Breast epithelium (tissue), 4 donors: Measurements from ENCODE around the gene TMEM232. TPM values are rescaled to one million over a fixed set of nuclear protein-coding genes. Genes with fewer than 3 reads are reported as not detected.

Source experiments
- DNase-seq, 2 donors: peaks; one replicate each; pipeline ENCODE4 v3.0.0-alpha.2; 2019; ENCODE audit warnings: low spot score in 2 of 2
- H3K27ac ChIP-seq, 2 donors: fragments of 200-600 bp; sonication (generic) in 1 of 2; one replicate each; pipeline ENCODE4 v1.5.1; 2016 to 2019; ENCODE audit warnings: mild to moderate bottlenecking in 1 of 2
- H3K27me3 ChIP-seq, 2 donors: fragments of 200-600 bp; sonication (generic) in 1 of 2; one replicate each; pipeline versions ENCODE4 v1.5.1 to v1.6.0; 2017 to 2019; ENCODE audit warnings: control low read depth in 1 of 2, mild to moderate bottlenecking in 1 of 2
- H3K36me3 ChIP-seq: fragments of 200-600 bp; one replicate; pipeline ENCODE4 v1.5.1; 2019
- H3K4me1 ChIP-seq, 2 donors: fragments of 200-600 bp; sonication (generic); one replicate each; pipeline ENCODE4 v1.5.1; 2016 to 2019; ENCODE audit warnings: control low read depth in 1 of 2
- H3K4me3 ChIP-seq, 3 donors: fragments of 200-600 bp; sonication (generic); 1 replicate in 2 of 3; 2 replicates in 1 of 3; pipeline ENCODE4 v1.5.1; 2016 to 2019; ENCODE audit warnings: mild to moderate bottlenecking in 3 of 3, moderate library complexity in 2 of 3
- H3K9me3 ChIP-seq, 2 donors: fragments of 200-600 bp; sonication (generic) in 1 of 2; one replicate each; pipeline ENCODE4 v1.5.1; 2016 to 2019; ENCODE audit warnings: control low read depth in 1 of 2
- POLR2A ChIP-seq: fragments of 450-650 bp; IDR thresholded peaks from one replicate; pipeline ENCODE4 v1.6.1; 2016; ENCODE audit warnings: antibody characterized with exemption, mild to moderate bottlenecking, moderate library complexity
- POLR2AphosphoS5 ChIP-seq, 3 donors: sonication (generic); formaldehyde crosslinking; IDR thresholded peaks; one replicate each; pipeline ENCODE4 v1.6.1; 2017; ENCODE audit warnings: antibody characterized with exemption in 3 of 3
- intact Hi-C: fragments of 100-400 bp; cut with DNase I; formaldehyde crosslinking; loops from one replicate; pipeline ENCODE4 v1.15.1; 2023; ENCODE audit warnings: low total_unique reads
- total RNA-seq, 3 donors: library from RNA; depleted of rRNA; stranded (reverse); fragments of >200 nt; gene quantifications; one replicate each; pipeline ENCODE4 v1.1.0, GENCODE V29; 2016
- TF ChIP-seq, protein P1 (sequence below), 3 donors: fragments of 450-650 bp; IDR thresholded peaks; one replicate each; pipeline ENCODE4 v1.5.1; 2016 to 2017; ENCODE audit warnings: antibody characterized with exemption in 3 of 3, mild to moderate bottlenecking in 3 of 3, moderate library complexity in 3 of 3

The TMEM232 gene
- total RNA-seq, 3 donors from 2014 or later, result 2.0 to 6.4 (median 4.6) TPM

DNA sequence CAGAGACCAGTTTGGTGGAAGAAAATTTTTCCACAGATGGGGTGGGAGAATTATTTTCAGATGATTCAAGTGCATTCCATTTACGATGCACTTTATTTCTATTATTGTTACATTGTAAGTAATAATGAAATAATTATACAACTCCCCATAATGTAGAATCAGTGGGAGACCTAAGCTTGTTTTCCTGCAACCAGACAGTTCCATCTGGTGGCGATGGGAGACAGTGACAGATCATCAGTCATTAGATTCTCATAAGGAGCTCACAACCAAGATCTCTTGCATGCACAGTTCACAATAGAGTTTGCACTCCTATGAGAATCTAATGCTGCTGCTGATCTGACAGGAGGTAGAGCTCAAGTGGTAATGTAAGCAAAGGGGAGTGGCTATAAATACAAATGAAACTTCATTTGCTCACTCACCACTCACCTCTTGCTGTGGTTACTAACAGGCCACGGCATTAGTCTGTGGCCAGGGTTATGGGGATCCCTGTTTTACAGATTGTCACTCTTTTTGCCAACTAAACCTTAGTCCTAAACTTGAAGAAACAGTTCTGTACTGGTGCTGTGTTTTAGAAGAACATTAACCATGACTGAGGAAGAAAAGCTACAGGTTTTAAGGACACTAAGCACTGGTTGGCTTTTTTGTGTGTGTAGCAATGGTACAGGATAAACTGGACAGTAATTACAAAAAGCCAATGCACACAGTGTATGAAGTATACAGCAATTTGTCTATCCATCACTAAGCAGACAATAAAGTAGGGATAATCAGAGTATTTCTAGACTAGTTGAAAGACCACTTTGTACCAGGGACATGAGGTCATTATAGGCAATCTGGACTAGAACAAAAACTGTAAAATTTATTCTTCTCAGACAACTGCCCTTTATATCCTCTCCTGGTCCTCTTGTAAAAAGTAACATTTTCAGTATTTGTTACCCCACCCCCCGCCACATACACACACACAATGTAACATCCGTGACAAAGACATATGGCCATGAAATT lies 9.9 kb downstream of the TMEM232 start:
- Histone ChIP-seq H3K36me3 (no peaks in the 10 kb centered on the region), H3K27me3 (no peaks in the 10 kb centered on the region), H3K4me1 (no peaks in the 10 kb centered on the region), H3K9me3 (no peaks in the 10 kb centered on the region), H3K27ac (no peak overlapping the region), H3K4me3 (no peak overlapping the region)
- TF ChIP-seq POLR2AphosphoS5 (IDR thresholded peaks at IDR 0.05) (no peak), POLR2A (no peak)
- TF ChIP-seq, protein P1, sequence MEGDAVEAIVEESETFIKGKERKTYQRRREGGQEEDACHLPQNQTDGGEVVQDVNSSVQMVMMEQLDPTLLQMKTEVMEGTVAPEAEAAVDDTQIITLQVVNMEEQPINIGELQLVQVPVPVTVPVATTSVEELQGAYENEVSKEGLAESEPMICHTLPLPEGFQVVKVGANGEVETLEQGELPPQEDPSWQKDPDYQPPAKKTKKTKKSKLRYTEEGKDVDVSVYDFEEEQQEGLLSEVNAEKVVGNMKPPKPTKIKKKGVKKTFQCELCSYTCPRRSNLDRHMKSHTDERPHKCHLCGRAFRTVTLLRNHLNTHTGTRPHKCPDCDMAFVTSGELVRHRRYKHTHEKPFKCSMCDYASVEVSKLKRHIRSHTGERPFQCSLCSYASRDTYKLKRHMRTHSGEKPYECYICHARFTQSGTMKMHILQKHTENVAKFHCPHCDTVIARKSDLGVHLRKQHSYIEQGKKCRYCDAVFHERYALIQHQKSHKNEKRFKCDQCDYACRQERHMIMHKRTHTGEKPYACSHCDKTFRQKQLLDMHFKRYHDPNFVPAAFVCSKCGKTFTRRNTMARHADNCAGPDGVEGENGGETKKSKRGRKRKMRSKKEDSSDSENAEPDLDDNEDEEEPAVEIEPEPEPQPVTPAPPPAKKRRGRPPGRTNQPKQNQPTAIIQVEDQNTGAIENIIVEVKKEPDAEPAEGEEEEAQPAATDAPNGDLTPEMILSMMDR (IDR thresholded peaks at IDR 0.05), result no peak
- no peak for DNase-seq
- intact Hi-C loops, result no loop called here

DNA sequence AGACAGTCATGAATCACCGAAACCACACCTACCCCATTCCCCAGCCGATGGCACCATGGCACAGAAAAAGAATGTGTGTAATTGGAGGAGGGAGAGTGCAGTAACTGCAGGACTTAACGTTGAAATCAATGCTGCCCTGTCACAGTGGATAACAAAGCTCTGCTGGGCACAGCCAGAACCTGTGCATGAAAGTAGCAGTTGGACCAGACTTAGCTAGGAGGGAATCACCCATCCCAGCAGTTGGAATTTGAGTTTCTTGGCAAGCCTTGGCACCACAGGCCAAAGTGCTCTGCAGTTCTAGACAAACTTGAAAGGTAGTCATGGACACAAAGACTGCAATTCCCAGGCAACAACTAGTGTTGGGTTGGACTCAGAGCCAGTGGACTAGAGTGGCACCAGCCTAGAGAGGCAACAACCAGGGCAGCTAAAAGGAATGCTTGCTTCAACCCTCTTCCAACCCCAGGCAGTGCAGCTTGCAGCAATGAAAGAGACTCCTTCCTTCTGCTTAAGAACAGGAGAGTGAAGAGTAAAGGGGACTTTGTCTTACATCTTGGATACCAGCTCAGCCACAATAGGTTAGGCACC lies 19.1 kb downstream of the TMEM232 start:
- no peaks in the 10 kb centered on the region for H3K4me1 ChIP-seq
- H3K27me3 ChIP-seq, result no peaks in the 10 kb centered on the region
- TF ChIP-seq POLR2A (no peak), POLR2AphosphoS5 (IDR thresholded peaks at IDR 0.05) (no peak)
- TF ChIP-seq, protein P1 (IDR thresholded peaks at IDR 0.05), result no peak
- intact Hi-C loops, result no loop called here
- H3K36me3 ChIP-seq, result no peaks in the 10 kb centered on the region
- H3K27ac ChIP-seq, result no peak overlapping the region
- H3K9me3 ChIP-seq, result no peaks in the 10 kb centered on the region
- no peak for DNase-seq
- H3K4me3 ChIP-seq, result no peak overlapping the region

DNA sequence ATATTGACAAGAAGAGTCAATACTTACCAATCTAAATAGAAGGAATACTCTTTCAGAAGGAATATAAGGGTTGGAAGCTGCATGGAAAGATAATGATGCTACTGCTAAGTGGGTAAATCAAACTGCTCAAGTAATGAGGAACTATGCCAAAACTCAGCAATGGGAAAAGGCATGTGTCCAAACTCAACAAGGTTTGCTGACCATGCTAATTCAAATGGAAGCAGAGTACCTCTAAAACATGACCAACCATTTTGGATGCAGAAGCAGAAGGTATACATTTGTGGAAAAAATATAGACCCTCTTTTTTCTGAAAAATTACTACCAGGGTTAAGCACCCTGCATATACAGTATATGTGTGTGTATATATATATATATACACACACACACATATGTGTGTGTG lies 21.1 kb downstream of the TMEM232 start:
- Histone ChIP-seq H3K4me1 (no peaks in the 10 kb centered on the region), H3K9me3 (no peaks in the 10 kb centered on the region), H3K27me3 (no peaks in the 10 kb centered on the region), H3K4me3 (no peak overlapping the region), H3K27ac (no peak overlapping the region), H3K36me3 (no peaks in the 10 kb centered on the region)
- intact Hi-C loops, result no loop called here
- no peak for DNase-seq
- TF ChIP-seq POLR2AphosphoS5 (IDR thresholded peaks at IDR 0.05), result no peak
- no peak for TF ChIP-seq POLR2A
- TF ChIP-seq, protein P1 (IDR thresholded peaks at IDR 0.05), result no peak

DNA sequence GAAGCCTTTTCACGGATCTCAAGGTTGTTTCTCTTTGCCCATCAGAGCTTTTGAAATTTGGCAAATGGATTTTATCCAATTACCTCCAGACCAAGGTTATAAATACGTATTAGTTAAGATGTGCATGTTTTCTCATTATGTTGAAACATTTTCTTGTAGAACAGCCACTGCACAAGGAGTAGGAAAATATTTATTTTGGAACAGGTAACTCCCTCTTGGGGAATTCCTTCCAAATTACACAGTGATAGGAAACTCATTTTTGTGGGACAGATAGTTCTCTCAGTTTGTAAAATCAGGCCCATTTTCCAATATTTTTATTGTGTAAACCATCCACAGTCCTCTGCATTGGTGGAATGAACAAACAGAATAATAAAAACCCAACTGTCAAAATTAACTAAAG lies 23.0 kb downstream of the TMEM232 start:
- intact Hi-C loops, result no loop called here
- H3K4me1 ChIP-seq, result no peaks in the 10 kb centered on the region
- TF ChIP-seq POLR2AphosphoS5 (IDR thresholded peaks at IDR 0.05) (no peak), POLR2A (no peak)
- TF ChIP-seq, protein P1 (IDR thresholded peaks at IDR 0.05), result no peak
- H3K9me3 ChIP-seq, result no peaks in the 10 kb centered on the region
- H3K27ac ChIP-seq, result no peak overlapping the region
- no peak overlapping the region for H3K4me3 ChIP-seq
- H3K36me3 ChIP-seq, result no peaks in the 10 kb centered on the region
- no peak for DNase-seq
- no peaks in the 10 kb centered on the region for H3K27me3 ChIP-seq

DNA sequence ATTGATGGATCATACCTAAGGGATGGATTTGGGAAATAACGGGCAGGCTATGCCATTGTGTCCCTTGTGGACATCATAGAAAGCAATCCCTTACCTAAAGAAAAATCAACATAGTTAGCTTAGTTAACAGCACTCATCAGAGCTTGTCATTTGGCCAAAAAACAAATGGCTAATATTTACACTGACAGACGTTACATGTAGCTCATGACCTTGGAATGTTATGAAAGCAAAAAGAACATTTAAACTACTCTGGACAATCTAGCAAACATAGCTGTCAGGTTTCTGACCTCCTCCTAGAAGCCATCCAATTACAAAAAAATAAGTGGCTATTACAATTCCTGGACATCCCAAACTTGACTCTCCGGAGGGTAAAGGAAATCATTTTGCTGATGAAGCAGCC lies 23.8 kb downstream of the TMEM232 start:
- H3K27ac ChIP-seq, result no peak overlapping the region
- H3K4me1 ChIP-seq, result no peaks in the 10 kb centered on the region
- no peak for DNase-seq
- no peaks in the 10 kb centered on the region for H3K9me3 ChIP-seq
- H3K4me3 ChIP-seq, result no peak overlapping the region
- no peaks in the 10 kb centered on the region for H3K27me3 ChIP-seq
- TF ChIP-seq, protein P1 (IDR thresholded peaks at IDR 0.05), result no peak
- TF ChIP-seq POLR2AphosphoS5 (IDR thresholded peaks at IDR 0.05) (no peak), POLR2A (no peak)
- intact Hi-C loops, result no loop called here
- no peaks in the 10 kb centered on the region for H3K36me3 ChIP-seq
